Fibroblast of lung (primary cell): ENCODE data around the gene MLLT6. TPM values are rescaled to one million over a fixed set of nuclear protein-coding genes. Genes with fewer than 3 reads are reported as not detected.

Experiments
- DNase-seq, 2 donors: peaks; one replicate each; pipeline versions ENCODE4 v3.0.0 to v3.0.0-alpha.2; 2010; ENCODE audit warnings: low read depth in 2 of 2
- H2AFZ ChIP-seq: 2 replicates; pipeline ENCODE4 v1.5.1; 2012; ENCODE audit warnings: low read length, control low read depth, inconsistent platforms
- H3K27ac ChIP-seq: 2 replicates; pipeline ENCODE4 v1.5.1; 2011; ENCODE audit warnings: low read length, control low read depth; ENCODE audit not compliant: insufficient read depth
- H3K27me3 ChIP-seq: 2 replicates; pipeline ENCODE4 v1.5.1; 2011; ENCODE audit warnings: mild to moderate bottlenecking, low read length; ENCODE audit not compliant: control insufficient read depth, insufficient read depth
- H3K36me3 ChIP-seq: 2 replicates; pipeline ENCODE4 v1.5.1; 2011; ENCODE audit warnings: low read length; ENCODE audit not compliant: control insufficient read depth, insufficient read depth
- H3K4me1 ChIP-seq: 2 replicates; pipeline ENCODE4 v1.5.1; 2011; ENCODE audit warnings: low read length; ENCODE audit not compliant: control insufficient read depth, insufficient read depth; ENCODE audit errors: extremely low read depth
- H3K4me2 ChIP-seq: 2 replicates; pipeline ENCODE4 v1.5.1; 2011; ENCODE audit warnings: low read length, control low read depth; ENCODE audit not compliant: insufficient read depth; ENCODE audit errors: extremely low read depth
- H3K4me3 ChIP-seq, 4 experiments: fragments of 200-600 bp in 1 of 4; sonication (generic) in 1 of 4; replicated peaks in 1 of 4; 2 replicates each; pipeline ENCODE4 v1.5.1; 2011 to 2016; ENCODE audit warnings: low read length in 4 of 4, low read depth in 3 of 4, mild to moderate bottlenecking in 3 of 4, control low read depth in 2 of 4, inconsistent platforms in 1 of 4, mixed read lengths in 1 of 4; ENCODE audit not compliant: insufficient read depth in 1 of 4; ENCODE audit errors: control extremely low read depth in 1 of 4
- H3K79me2 ChIP-seq: 2 replicates; pipeline ENCODE4 v1.5.1; 2012; ENCODE audit warnings: mild to moderate bottlenecking, low read length, inconsistent platforms; ENCODE audit not compliant: control insufficient read depth, insufficient read depth
- H3K9ac ChIP-seq: 2 replicates; pipeline ENCODE4 v1.5.1; 2011; ENCODE audit warnings: mild to moderate bottlenecking, low read length, control low read depth; ENCODE audit not compliant: insufficient read depth
- H3K9me3 ChIP-seq: 2 replicates; pipeline ENCODE4 v1.5.1; 2012; ENCODE audit warnings: low read depth, low read length; ENCODE audit not compliant: control insufficient read depth, insufficient read depth
- H4K20me1 ChIP-seq: 2 replicates; pipeline ENCODE4 v1.5.1; 2011; ENCODE audit warnings: low read length; ENCODE audit not compliant: control insufficient read depth, insufficient read depth; ENCODE audit errors: extremely low read depth
- EZH2 ChIP-seq: IDR thresholded peaks from 2 replicates; pipeline ENCODE4 v1.5.1; 2012; ENCODE audit warnings: low read length, control low read depth, mild to moderate bottlenecking; ENCODE audit errors: missing control alignments
- polyA plus RNA-seq, 2 donors: library from polyadenylated mRNA; depleted of rRNA in 1 of 2; stranded (reverse) in 1 of 2; unstranded in 1 of 2; fragments of >200 nt; gene quantifications; 2 replicates each; pipeline ENCODE4 v1.2.1, GENCODE V29; 2011 to 2012; ENCODE audit warnings: missing spikeins in 1 of 2
- total RNA-seq: library from RNA; depleted of rRNA; stranded (reverse); fragments of >200 nt; gene quantifications from 2 replicates; pipeline ENCODE4 v1.2.1, GENCODE V29; 2014
- TF ChIP-seq, protein P1 (sequence below), 2 donors: IDR thresholded peaks in 1 of 2; conservative IDR thresholded peaks in 1 of 2; 1 replicate in 1 of 2; 2 replicates in 1 of 2; pipeline ENCODE4 v1.5.1; 2011 to 2012; ENCODE audit warnings: low read length in 2 of 2, control low read depth in 1 of 2, inconsistent platforms in 1 of 2, low read depth in 1 of 2, mild to moderate bottlenecking in 1 of 2

Gene MLLT6
- total and polyA plus RNA-seq, 2 donors (not counting 1 experiment from before 2014, with no cell fraction given), result 15.4 to 17.7 TPM

DNA sequence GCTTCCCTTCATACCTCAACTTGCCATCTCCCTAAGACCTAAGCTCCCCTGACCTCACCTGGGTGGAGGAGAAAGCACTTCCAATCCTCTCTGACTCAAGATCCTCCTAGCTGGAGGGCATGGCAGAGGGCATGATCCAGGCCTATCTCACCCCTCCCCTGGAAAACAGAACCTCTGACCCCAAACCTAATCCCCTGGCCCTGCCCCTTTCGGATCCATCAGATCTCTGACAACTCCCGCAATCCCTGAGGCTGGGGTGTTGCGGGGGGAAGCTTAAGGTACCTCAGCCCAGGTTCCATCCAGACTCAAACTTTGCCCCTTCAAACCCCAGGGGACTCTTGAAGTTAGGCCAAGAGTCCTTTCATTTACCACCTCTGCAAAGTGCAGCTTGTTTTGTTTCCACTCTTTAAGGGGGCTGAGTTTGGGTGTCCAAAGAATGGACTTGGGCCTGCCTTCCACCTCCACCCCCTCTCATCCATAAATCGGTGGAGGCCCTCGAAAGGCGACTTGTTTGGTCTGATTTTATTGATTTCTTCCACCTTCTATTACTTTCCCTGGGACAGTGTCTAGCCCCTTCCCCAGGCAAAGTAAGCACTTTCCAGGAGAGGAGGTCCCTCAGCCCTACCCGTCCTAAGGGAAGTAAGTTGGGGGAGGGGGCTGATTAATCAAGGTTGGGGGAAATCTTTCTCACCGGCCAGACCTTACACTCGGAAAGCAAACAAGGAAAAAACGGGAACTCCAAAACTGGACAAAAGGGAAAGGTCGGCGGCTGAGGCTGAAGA, 32.9 kb upstream of the MLLT6 start:
- H3K27ac ChIP-seq, result no peak overlapping the region
- no peak for DNase-seq
- no peaks in the 10 kb centered on the region for H3K4me1 ChIP-seq
- H3K9ac ChIP-seq, result no peak overlapping the region
- no peak overlapping the region for H2AFZ ChIP-seq
- H3K36me3 ChIP-seq, result no peaks in the 10 kb centered on the region
- H3K4me3 ChIP-seq, result no peak overlapping the region
- H3K9me3 ChIP-seq, result no peaks in the 10 kb centered on the region
- peak; percentile 78 for TF ChIP-seq EZH2
- TF ChIP-seq, protein P1, sequence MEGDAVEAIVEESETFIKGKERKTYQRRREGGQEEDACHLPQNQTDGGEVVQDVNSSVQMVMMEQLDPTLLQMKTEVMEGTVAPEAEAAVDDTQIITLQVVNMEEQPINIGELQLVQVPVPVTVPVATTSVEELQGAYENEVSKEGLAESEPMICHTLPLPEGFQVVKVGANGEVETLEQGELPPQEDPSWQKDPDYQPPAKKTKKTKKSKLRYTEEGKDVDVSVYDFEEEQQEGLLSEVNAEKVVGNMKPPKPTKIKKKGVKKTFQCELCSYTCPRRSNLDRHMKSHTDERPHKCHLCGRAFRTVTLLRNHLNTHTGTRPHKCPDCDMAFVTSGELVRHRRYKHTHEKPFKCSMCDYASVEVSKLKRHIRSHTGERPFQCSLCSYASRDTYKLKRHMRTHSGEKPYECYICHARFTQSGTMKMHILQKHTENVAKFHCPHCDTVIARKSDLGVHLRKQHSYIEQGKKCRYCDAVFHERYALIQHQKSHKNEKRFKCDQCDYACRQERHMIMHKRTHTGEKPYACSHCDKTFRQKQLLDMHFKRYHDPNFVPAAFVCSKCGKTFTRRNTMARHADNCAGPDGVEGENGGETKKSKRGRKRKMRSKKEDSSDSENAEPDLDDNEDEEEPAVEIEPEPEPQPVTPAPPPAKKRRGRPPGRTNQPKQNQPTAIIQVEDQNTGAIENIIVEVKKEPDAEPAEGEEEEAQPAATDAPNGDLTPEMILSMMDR (conservative IDR thresholded peaks at IDR 0.05 in 1 of 2, IDR thresholded peaks at IDR 0.05 in 1 of 2; ENCODE audit: low read depth in 1 of 2, low read length in 2 of 2), result no peak
- no peaks in the 10 kb centered on the region for H4K20me1 ChIP-seq
- no peaks in the 10 kb centered on the region for H3K79me2 ChIP-seq
- H3K27me3 ChIP-seq, result peaks cover 59% of the 10 kb centered on the region
- H3K4me2 ChIP-seq, result no peak overlapping the region

DNA sequence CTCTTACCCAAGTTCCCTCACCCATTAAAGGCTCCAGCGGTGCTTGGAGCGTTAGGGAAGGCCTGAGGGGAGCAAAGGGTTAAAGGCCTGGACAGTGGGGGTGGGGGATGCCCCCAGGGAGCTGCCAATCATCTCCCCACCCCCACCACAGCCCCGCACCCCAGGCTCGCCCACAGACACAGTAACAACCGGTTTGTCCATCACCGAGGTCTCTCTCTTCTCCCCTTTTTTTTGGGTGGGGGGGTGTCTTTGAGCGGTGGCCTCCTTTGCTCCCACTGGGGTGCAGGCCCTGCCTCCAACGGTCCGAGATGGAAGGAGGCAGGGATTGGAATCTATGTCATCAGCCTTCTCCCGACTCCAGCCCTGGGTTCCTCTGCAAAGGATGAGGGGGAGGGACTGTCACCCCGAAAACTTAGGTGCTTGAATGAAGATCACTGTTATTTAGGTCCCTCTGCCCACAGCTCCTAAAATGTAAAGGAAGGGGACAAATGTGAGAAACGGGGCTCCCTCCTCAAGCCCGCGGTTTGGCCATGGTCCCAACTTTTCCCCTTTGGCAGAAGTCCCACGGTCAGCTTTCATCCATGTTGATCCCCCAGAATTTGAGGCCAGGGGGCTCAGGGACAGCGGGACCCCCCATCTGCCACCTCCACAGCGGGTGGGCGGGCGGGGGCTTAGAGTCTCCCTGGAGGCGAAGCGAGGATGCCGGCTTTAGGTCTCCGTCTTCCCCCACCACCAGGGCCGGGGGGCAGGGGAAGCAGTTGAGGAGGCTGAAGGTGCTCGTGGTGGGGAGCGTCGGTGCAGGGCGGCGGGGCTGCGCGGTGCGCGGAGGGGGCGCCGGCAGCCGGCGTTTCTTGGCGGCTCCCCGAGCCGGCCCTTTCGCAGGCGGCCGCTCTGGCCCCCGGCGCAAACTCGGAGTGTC, 32.0 kb upstream of the MLLT6 start:
- H3K27me3 ChIP-seq, result peaks cover 57% of the 10 kb centered on the region
- no peak overlapping the region for H3K4me3 ChIP-seq
- H3K36me3 ChIP-seq, result no peaks in the 10 kb centered on the region
- H3K4me1 ChIP-seq, result peaks cover 2% of the 10 kb centered on the region
- TF ChIP-seq EZH2, result peak; percentile 88
- TF ChIP-seq, protein P1 (conservative IDR thresholded peaks at IDR 0.05 in 1 of 2, IDR thresholded peaks at IDR 0.05 in 1 of 2; ENCODE audit: low read depth in 1 of 2, low read length in 2 of 2), result no peak
- no peak overlapping the region for H3K4me2 ChIP-seq
- no peak overlapping the region for H3K27ac ChIP-seq
- no peaks in the 10 kb centered on the region for H3K9me3 ChIP-seq
- DNase-seq, result no peak
- no peak overlapping the region for H3K9ac ChIP-seq
- no peaks in the 10 kb centered on the region for H3K79me2 ChIP-seq
- H2AFZ ChIP-seq, result no peak overlapping the region
- H4K20me1 ChIP-seq, result no peaks in the 10 kb centered on the region

DNA sequence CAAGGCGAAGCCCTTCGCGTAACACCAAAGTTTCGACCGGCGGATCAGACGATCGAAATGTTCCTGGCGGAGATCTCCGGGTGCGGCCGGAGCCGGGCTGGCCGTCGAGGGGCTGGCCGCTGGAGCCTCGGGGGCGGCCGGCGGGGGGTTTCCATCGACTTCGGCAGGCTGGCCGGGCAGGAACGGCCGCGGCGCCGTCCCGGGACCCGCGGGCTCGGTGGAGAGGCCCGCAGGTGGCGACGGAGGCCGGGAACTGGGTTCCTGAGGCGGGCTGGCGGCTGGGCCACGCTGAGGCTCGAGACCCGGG, 31.4 kb upstream of the MLLT6 start:
- H3K4me3 ChIP-seq, result peak overlapping the region in 1 of 4 experiments; percentile 55
- H3K9me3 ChIP-seq, result no peaks in the 10 kb centered on the region
- H2AFZ ChIP-seq, result no peak overlapping the region
- no peaks in the 10 kb centered on the region for H3K79me2 ChIP-seq
- no peak overlapping the region for H3K9ac ChIP-seq
- peaks cover 2% of the 10 kb centered on the region for H3K4me1 ChIP-seq
- H3K27me3 ChIP-seq, result peaks cover 55% of the 10 kb centered on the region
- H3K36me3 ChIP-seq, result no peaks in the 10 kb centered on the region
- TF ChIP-seq, protein P1 (conservative IDR thresholded peaks at IDR 0.05 in 1 of 2, IDR thresholded peaks at IDR 0.05 in 1 of 2; ENCODE audit: low read depth in 1 of 2, low read length in 2 of 2), result no peak
- no peak for TF ChIP-seq EZH2
- H4K20me1 ChIP-seq, result no peaks in the 10 kb centered on the region
- H3K4me2 ChIP-seq, result no peak overlapping the region
- H3K27ac ChIP-seq, result no peak overlapping the region
- peak in 1 of 2 donors; percentile 6 for DNase-seq
